Keratinocyte (primary cell): ENCODE measurements around the gene SATB2. TPM values are rescaled to one million over a fixed set of nuclear protein-coding genes. Genes with fewer than 3 reads are reported as not detected.

Source experiments
- DNase-seq: peaks from one replicate; pipeline ENCODE4 v3.0.0-alpha.2; 2011; ENCODE audit warnings: low read depth, missing footprints, low spot score
- FAIRE-seq: peaks from 2 replicates; lab custom pipeline; 2011; peaks lifted over from hg19 to GRCh38; lab: Jason Lieb, UNC
- H2AFZ ChIP-seq: 2 replicates; pipeline ENCODE4 v1.6.0; 2012; ENCODE audit warnings: low read length, control low read depth, inconsistent platforms; ENCODE audit not compliant: control insufficient read depth
- H3K27ac ChIP-seq: 2 replicates; pipeline ENCODE4 v1.5.1; 2011; ENCODE audit warnings: low read length; ENCODE audit not compliant: control insufficient read depth, insufficient read depth
- H3K27me3 ChIP-seq: 3 replicates; pipeline ENCODE4 v1.6.0; 2011; ENCODE audit warnings: low read length; ENCODE audit not compliant: control insufficient read depth, insufficient read depth; ENCODE audit errors: extremely low read depth
- H3K36me3 ChIP-seq, 2 experiments: 2 replicates in 1 of 2; 3 replicates in 1 of 2; pipeline ENCODE4 v1.5.1; 2011; ENCODE audit warnings: low read length in 2 of 2, mild to moderate bottlenecking in 1 of 2; ENCODE audit not compliant: control insufficient read depth in 2 of 2, insufficient read depth in 2 of 2; ENCODE audit errors: extremely low read depth in 1 of 2
- H3K4me1 ChIP-seq: 3 replicates; pipeline ENCODE4 v1.5.1; 2011; ENCODE audit warnings: low read length; ENCODE audit not compliant: control insufficient read depth, insufficient read depth; ENCODE audit errors: extremely low read depth
- H3K4me2 ChIP-seq: 3 replicates; pipeline ENCODE4 v1.6.0; 2011; ENCODE audit warnings: low read depth, low read length; ENCODE audit not compliant: control insufficient read depth, insufficient read depth; ENCODE audit errors: extremely low read depth
- H3K4me3 ChIP-seq, 3 experiments: fragments of 200-600 bp in 1 of 3; sonication (generic) in 1 of 3; 2 replicates in 2 of 3; 3 replicates in 1 of 3; pipeline ENCODE4 v1.5.1; 2011 to 2016; ENCODE audit warnings: low read length in 3 of 3, mild to moderate bottlenecking in 3 of 3, control low read depth in 2 of 3, inconsistent platforms in 1 of 3, low read depth in 1 of 3, mixed read lengths in 1 of 3, mixed run types in 1 of 3, moderate library complexity in 1 of 3; ENCODE audit not compliant: control insufficient read depth in 2 of 3, insufficient read depth in 2 of 3; ENCODE audit errors: extremely low read depth in 1 of 3
- H3K79me2 ChIP-seq: 2 replicates; pipeline ENCODE4 v1.6.0; 2012; ENCODE audit warnings: low read length; ENCODE audit not compliant: control insufficient read depth, insufficient read depth
- H3K9ac ChIP-seq: 3 replicates; pipeline ENCODE4 v1.6.0; 2011; ENCODE audit warnings: low read length; ENCODE audit not compliant: control insufficient read depth, insufficient read depth; ENCODE audit errors: extremely low read depth
- H3K9me1 ChIP-seq: 3 replicates; pipeline ENCODE4 v1.6.0; 2011; ENCODE audit warnings: low read length; ENCODE audit not compliant: control insufficient read depth, insufficient read depth; ENCODE audit errors: extremely low read depth
- H3K9me3 ChIP-seq: 2 replicates; pipeline ENCODE4 v1.5.1; 2012; ENCODE audit warnings: low read depth, low read length; ENCODE audit not compliant: control insufficient read depth
- H4K20me1 ChIP-seq: 3 replicates; pipeline ENCODE4 v1.6.0; 2011; ENCODE audit warnings: low read length; ENCODE audit not compliant: control insufficient read depth, insufficient read depth; ENCODE audit errors: extremely low read depth
- EZH2 ChIP-seq: IDR thresholded peaks from one replicate; pipeline ENCODE4 v1.6.1; 2012; ENCODE audit warnings: inconsistent platforms, mild to moderate bottlenecking, low read length, moderate library complexity
- dilution Hi-C: fragments of 300-500 bp; cut with MboI; formaldehyde crosslinking; loops from one replicate; pipeline ENCODE4 v1.7.0; 2020; ENCODE audit warnings: low sequenced_read_pairs; ENCODE audit not compliant: extremely low pct_ligation_motif_present
- polyA plus RNA-seq, 5 experiments: library from polyadenylated mRNA; depleted of rRNA in 3 of 5; stranded (reverse) in 3 of 5; stranded (forward) in 1 of 5; unstranded in 1 of 5; fragments of >200 nt; gene quantifications; 1 replicate in 1 of 5; 2 replicates in 3 of 5; 3 replicates in 1 of 5; pipeline versions ENCODE4 v1.2.1 to v1.2.3, GENCODE V29; 2011 to 2012; ENCODE audit warnings: missing spikeins in 2 of 5, low read depth in 1 of 5, low replicate concordance in 1 of 5
- TF ChIP-seq, protein P1 (sequence below), 3 experiments: IDR thresholded peaks in 1 of 3; conservative IDR thresholded peaks in 1 of 3; optimal IDR thresholded peaks in 1 of 3; 2 replicates in 2 of 3; 3 replicates in 1 of 3; pipeline versions ENCODE3 to v1.5.1; 2011; ENCODE audit warnings: low read length in 3 of 3, mild to moderate bottlenecking in 3 of 3, moderate library complexity in 2 of 3, control low read depth in 1 of 3, inconsistent platforms in 1 of 3; ENCODE audit not compliant: insufficient read depth in 2 of 3; ENCODE audit errors: extremely low read depth in 1 of 3

SATB2 gene
- polyA plus RNA-seq, 1 donor (not counting 4 experiments of a cell fraction or from before 2014, with no cell fraction given): 1.4 TPM

DNA sequence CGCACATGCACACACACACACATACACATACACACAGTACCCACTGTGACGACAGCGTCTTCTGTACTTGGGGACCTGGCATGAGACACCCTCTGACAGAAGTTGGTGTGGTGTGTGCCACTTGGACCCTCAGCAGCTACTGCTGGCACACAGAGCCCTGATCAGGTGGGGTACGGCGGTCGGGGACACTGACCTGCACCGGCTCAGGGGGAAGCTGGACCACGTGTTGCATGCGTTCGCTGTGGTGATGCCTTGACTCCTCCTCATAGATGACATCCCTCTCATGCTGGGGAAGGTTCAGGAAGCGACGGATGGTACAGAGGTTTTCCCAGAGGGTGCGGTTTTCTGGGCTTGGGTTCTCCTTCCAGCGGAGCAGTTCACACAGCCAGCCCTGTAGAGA lies 149.2 kb downstream of the SATB2 start:
- TF ChIP-seq EZH2: no peak
- TF ChIP-seq, protein P1, sequence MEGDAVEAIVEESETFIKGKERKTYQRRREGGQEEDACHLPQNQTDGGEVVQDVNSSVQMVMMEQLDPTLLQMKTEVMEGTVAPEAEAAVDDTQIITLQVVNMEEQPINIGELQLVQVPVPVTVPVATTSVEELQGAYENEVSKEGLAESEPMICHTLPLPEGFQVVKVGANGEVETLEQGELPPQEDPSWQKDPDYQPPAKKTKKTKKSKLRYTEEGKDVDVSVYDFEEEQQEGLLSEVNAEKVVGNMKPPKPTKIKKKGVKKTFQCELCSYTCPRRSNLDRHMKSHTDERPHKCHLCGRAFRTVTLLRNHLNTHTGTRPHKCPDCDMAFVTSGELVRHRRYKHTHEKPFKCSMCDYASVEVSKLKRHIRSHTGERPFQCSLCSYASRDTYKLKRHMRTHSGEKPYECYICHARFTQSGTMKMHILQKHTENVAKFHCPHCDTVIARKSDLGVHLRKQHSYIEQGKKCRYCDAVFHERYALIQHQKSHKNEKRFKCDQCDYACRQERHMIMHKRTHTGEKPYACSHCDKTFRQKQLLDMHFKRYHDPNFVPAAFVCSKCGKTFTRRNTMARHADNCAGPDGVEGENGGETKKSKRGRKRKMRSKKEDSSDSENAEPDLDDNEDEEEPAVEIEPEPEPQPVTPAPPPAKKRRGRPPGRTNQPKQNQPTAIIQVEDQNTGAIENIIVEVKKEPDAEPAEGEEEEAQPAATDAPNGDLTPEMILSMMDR (optimal IDR thresholded peaks at IDR 0.05 in 1 of 3, IDR thresholded peaks at IDR 0.05 in 1 of 3, conservative IDR thresholded peaks at IDR 0.05 in 1 of 3; ENCODE audit: extremely low read depth in 1 of 3, insufficient read depth in 2 of 3, low read length in 3 of 3): no peak
- no peak overlapping the region for H3K9ac ChIP-seq
- dilution Hi-C loops: no loop called here
- no peak overlapping the region for H2AFZ ChIP-seq
- no peaks in the 10 kb centered on the region for H3K9me3 ChIP-seq
- no peaks in the 10 kb centered on the region for H3K79me2 ChIP-seq
- H4K20me1 ChIP-seq: no peaks in the 10 kb centered on the region
- no peak overlapping the region for H3K4me3 ChIP-seq
- no peak for DNase-seq
- FAIRE-seq: no peak
- no peaks in the 10 kb centered on the region for H3K27me3 ChIP-seq
- no peak overlapping the region for H3K4me2 ChIP-seq
- H3K9me1 ChIP-seq: no peaks in the 10 kb centered on the region
- H3K27ac ChIP-seq: no peak overlapping the region
- H3K36me3 ChIP-seq: no peaks in the 10 kb centered on the region
- H3K4me1 ChIP-seq: no peaks in the 10 kb centered on the region

- no peaks in the 10 kb centered on the region for H3K9me1 ChIP-seq
- H3K27me3 ChIP-seq: no peaks in the 10 kb centered on the region
- H3K4me2 ChIP-seq: no peak overlapping the region
- H3K36me3 ChIP-seq: no peaks in the 10 kb centered on the region
- DNase-seq (no peak), FAIRE-seq (no peak)
- H2AFZ ChIP-seq: no peak overlapping the region
- no peak overlapping the region for H3K9ac ChIP-seq
- H3K4me3 ChIP-seq: no peak overlapping the region
- H3K27ac ChIP-seq: no peak overlapping the region
- TF ChIP-seq, protein P1 (optimal IDR thresholded peaks at IDR 0.05 in 1 of 3, IDR thresholded peaks at IDR 0.05 in 1 of 3, conservative IDR thresholded peaks at IDR 0.05 in 1 of 3; ENCODE audit: extremely low read depth in 1 of 3, insufficient read depth in 2 of 3, low read length in 3 of 3): no peak
- TF ChIP-seq EZH2: no peak
- no peaks in the 10 kb centered on the region for H3K4me1 ChIP-seq
- no peaks in the 10 kb centered on the region for H3K79me2 ChIP-seq
- no peaks in the 10 kb centered on the region for H3K9me3 ChIP-seq
- dilution Hi-C loops: no loop called here
- H4K20me1 ChIP-seq: no peaks in the 10 kb centered on the region
Measured at GRCh38 chr2:199307461-199307860, 150.3 kb downstream of the SATB2 start.
